Activated T-helper 2 cell treated with anti-CD3 and anti-CD28 coated beads, Interferon-gamma antibody, Interleukin-2, Interleukin-4, amounts not matched to agents 10 μg/mL and 5 μg/mL and 100 μg/mL, durations not matched to agents 14 hours and 24 hours and 36 hours (primary cell): ENCODE measurements around the gene SLC22A24. TPM values are rescaled to one million over a fixed set of nuclear protein-coding genes. Genes with fewer than 3 reads are reported as not detected.
"Not testable (repeated sequence)": the region's sequence is repeated elsewhere in the genome, so short reads cannot be mapped to it uniquely, and the experiment has no call there.

Experiments used
- DNase-seq: peaks from one replicate; pipeline ENCODE4 v3.0.0; 2021; ENCODE audit warnings: low spot score
- H3K27ac Mint-ChIP-seq: one replicate; pipeline ENCODE4 v1.8.0; 2021; ENCODE audit warnings: mixed read lengths
- H3K27me3 Mint-ChIP-seq: one replicate; pipeline ENCODE4 v1.8.0; 2021; ENCODE audit warnings: low read depth, mixed read lengths
- H3K36me3 Mint-ChIP-seq: one replicate; pipeline ENCODE4 v1.8.0; 2021; ENCODE audit warnings: low read depth, mixed read lengths
- H3K4me1 Mint-ChIP-seq: one replicate; pipeline ENCODE4 v1.8.0; 2021; ENCODE audit warnings: low read depth, mixed read lengths
- H3K4me3 Mint-ChIP-seq: one replicate; pipeline ENCODE4 v1.8.0; 2021; ENCODE audit warnings: low read depth, mild to moderate bottlenecking, moderate library complexity, mixed read lengths
- H3K9me3 Mint-ChIP-seq: one replicate; pipeline ENCODE4 v1.8.0; 2021; ENCODE audit warnings: mixed read lengths
- intact Hi-C: fragments of 100-400 bp; cut with micrococcal nuclease; formaldehyde crosslinking; loops from one replicate; pipeline ENCODE4 v1.15.1; 2023
- total RNA-seq: library from RNA; stranded (reverse); gene quantifications from 2 replicates; pipeline ENCODE4 v1.2.3, GENCODE V29; 2022

The SLC22A24 gene, protein sequence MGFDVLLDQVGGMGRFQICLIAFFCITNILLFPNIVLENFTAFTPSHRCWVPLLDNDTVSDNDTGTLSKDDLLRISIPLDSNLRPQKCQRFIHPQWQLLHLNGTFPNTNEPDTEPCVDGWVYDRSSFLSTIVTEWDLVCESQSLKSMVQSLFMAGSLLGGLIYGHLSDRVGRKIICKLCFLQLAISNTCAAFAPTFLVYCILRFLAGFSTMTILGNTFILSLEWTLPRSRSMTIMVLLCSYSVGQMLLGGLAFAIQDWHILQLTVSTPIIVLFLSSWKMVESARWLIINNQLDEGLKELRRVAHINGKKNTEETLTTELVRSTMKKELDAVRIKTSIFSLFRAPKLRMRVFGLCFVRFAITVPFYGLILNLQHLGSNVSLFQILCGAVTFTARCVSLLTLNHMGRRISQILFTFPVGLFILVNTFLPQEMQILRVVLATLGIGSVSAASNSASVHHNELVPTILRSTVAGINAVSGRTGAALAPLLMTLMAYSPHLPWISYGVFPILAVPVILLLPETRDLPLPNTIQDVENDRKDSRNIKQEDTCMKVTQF
- not detected in 2 replicates for total RNA-seq

DNA sequence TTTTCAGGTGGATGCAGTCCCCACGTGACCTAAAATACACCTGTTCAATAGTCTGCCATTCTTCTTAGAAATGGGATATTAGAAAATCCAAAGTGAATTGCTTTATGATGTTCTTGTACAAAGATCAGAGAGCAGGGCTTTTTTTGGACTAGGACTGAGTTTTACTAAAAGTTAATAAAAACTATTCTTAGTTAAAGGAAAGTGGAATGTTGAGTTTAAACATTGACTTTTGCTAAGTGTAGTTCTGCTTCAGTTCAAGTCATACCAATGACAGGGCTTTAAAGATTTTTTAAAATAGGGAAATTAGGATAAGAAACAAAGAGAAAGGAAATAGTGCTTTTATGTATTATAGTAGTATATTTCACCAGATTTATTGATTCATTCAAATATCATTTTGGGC lies at the start of gene SLC22A24:
Gene SLC22A24 (minus strand): TSS at position 101 of the 400 bp plus-strand sequence. CDS start 442 bp downstream, outside the sequence.
- no peak within 1 kb of the TSS for H3K4me3 Mint-ChIP-seq
- H3K27me3 Mint-ChIP-seq: peaks cover 4% of the 10 kb centered on the region
- H3K9me3 Mint-ChIP-seq: no peaks in the 10 kb centered on the region
- intact Hi-C loops: no loop called here
- no peaks in the 10 kb centered on the region for H3K36me3 Mint-ChIP-seq
- H3K27ac Mint-ChIP-seq: no peak within 1 kb of the TSS
- no peak for DNase-seq
- no peaks in the 10 kb centered on the region for H3K4me1 Mint-ChIP-seq

DNA sequence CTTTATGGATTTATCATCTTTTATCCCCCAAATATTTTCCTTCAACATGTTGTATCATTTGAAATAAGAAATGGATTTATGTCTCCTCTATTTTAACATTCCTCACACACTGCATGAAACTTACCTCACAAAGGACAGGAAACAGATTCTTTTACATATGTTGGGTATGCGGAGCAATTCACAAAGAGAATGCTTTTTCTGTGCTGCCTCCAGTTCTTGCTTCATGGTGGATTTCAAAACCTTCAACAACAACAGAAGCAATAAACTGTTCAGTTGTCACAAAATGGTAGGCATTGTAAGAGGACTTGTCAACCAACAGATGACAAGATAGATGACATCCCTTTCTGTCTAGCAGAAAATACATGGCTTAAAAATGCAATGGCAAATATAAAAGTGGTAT lies 36.5 kb upstream of the SLC22A24 start:
- Mint-ChIP-seq H3K27me3 (peaks cover 5% of the 10 kb centered on the region), H3K27ac (no peak overlapping the region), H3K4me3 (no peak overlapping the region), H3K36me3 (no peaks in the 10 kb centered on the region), H3K9me3 (peaks cover 6% of the 10 kb centered on the region), H3K4me1 (no peaks in the 10 kb centered on the region)
- intact Hi-C loops: no loop called here
- no peak for DNase-seq

DNA sequence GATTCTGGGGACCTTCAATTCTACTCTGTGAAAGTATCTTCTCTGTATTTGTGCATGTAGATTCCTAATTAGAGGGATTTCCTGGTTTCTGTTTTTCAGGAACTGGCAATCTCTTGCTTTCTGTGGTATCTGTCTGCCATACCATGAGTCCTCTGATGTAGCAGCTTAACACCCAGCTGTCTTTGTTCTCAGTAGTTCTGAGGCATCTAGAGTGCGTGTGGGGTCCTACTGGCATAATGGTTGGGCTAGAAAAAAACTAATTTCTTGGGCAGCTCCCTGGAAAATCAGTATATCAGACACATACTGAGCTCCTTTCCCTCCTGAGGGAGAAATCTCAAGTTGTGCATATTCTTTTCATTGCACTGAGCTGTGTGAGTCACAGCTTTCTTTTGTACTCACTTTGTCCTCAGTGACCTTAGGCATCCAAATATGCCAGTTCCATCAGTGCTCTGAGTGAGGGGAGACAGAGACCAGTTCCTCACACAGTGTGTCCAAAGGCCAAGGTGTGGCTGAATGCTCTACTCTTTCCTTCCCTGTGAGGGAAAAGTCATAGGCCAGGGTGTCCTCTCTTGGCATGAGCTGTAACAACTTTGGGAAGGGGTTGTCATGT lies 35.5 kb upstream of the SLC22A24 start:
- intact Hi-C loops: no loop called here
- Mint-ChIP-seq H3K27me3 (peaks cover 8% of the 10 kb centered on the region), H3K9me3 (peaks cover 6% of the 10 kb centered on the region), H3K36me3 (no peaks in the 10 kb centered on the region), H3K4me1 (no peaks in the 10 kb centered on the region), H3K4me3 (no peak overlapping the region), H3K27ac (no peak overlapping the region)
- no peak for DNase-seq

DNA sequence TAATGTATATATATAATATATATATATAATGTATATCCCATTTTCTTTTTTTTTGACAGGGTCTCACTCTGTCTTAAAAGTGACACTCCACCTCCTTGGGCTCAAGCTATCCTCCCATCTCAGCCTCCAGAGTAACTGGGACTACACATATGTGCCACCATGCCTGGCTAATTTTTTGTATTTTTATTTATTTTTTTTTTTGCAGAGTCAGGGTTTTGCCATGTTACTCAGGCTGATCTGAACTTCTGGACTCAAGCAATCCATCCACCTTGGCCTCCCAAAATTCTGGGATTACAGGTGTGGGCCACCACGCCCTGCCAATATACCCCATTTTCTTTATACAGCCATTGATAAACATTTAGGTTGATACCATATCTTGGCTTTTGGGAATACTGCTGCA lies 33.9 kb upstream of the SLC22A24 start:
- no peak overlapping the region for H3K4me3 Mint-ChIP-seq
- no peaks in the 10 kb centered on the region for H3K36me3 Mint-ChIP-seq
- peaks cover 6% of the 10 kb centered on the region for H3K9me3 Mint-ChIP-seq
- no peak for DNase-seq
- no peak overlapping the region for H3K27ac Mint-ChIP-seq
- no peaks in the 10 kb centered on the region for H3K4me1 Mint-ChIP-seq
- intact Hi-C loops: no loop called here
- H3K27me3 Mint-ChIP-seq: peaks cover 8% of the 10 kb centered on the region

DNA sequence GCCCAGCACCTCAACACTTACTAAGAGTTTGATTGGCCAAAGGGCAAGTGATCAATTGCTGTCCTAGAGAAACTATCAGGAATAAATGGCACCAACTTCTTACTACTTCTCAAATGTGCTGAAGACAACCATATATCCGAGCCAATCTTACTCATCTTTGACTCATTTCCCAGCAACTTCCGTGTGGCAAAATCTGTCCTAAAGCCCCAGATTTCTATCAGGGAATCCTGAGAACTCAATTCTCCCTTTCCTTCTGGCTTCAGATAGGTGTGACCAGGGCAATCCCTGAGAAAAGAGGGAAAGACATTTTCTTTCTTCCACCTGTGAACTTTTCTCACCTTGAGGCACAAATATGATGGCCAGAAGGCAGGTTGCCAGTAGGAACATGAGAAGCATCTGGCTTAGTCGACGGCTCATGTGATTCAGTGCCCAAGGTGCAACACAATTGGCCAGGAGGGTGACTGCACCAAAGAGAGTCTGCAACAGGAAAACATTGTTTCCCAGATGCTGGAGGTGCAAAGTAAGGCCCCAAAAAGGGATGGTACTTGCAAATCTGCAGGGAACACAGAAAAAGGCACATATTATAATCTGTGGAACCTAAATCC lies 21.8 kb upstream of the SLC22A24 start:
- no peaks in the 10 kb centered on the region for H3K36me3 Mint-ChIP-seq
- DNase-seq: no peak
- H3K9me3 Mint-ChIP-seq: no peaks in the 10 kb centered on the region
- H3K4me1 Mint-ChIP-seq: no peaks in the 10 kb centered on the region
- no peak overlapping the region for H3K4me3 Mint-ChIP-seq
- intact Hi-C loops: no loop called here
- no peak overlapping the region for H3K27ac Mint-ChIP-seq
- H3K27me3 Mint-ChIP-seq: peaks cover 25% of the 10 kb centered on the region

DNA sequence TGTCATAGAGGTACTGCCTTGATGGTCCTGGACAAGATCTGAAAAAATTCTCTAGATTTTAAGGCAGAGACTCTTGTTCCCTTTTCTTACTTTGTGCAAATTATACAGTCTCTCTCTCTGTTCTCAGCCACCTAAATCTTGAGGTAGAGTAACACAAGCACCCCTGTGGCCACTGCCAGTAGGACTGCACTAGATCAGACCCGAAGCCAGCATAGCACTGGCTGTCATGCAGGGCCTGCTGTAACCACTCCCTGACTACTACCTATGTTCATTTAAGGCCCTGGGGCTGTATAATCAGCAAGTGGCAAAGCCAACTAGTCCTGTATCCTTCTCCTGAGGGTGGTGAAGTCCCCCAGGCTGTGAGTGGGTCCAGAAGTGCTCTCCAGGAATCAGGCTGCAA lies 11.8 kb upstream of the SLC22A24 start:
- Mint-ChIP-seq H3K4me3 (no peak overlapping the region), H3K27ac (no peak overlapping the region), H3K4me1 (no peaks in the 10 kb centered on the region), H3K36me3 (no peaks in the 10 kb centered on the region), H3K27me3 (peaks cover 6% of the 10 kb centered on the region), H3K9me3 (no peaks in the 10 kb centered on the region)
- intact Hi-C loops: no loop called here
- no peak for DNase-seq

DNA sequence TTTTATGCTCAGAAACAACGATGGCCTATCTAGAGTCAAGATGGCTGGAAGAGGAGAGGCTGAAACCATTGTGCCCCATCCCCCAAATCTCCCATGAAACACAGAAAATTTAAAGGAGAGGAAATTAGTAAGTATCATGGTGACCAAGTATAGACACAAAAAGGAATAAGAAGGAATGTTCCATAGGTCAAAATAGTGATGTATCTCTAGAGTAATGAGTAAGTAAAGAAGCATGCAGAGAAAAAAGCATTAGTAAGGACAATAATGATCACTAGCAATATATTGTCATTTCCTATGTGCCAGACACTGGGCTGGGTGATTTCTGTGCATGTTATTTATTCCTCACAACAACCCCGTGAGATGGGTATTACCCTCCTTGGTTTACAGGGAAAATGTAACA lies 2.6 kb upstream of the SLC22A24 start:
- intact Hi-C loops: no loop called here
- H3K4me1 Mint-ChIP-seq: no peaks in the 10 kb centered on the region
- no peak overlapping the region for H3K27ac Mint-ChIP-seq
- H3K4me3 Mint-ChIP-seq: no peak overlapping the region
- peaks cover 4% of the 10 kb centered on the region for H3K27me3 Mint-ChIP-seq
- H3K9me3 Mint-ChIP-seq: no peaks in the 10 kb centered on the region
- H3K36me3 Mint-ChIP-seq: no peaks in the 10 kb centered on the region
- no peak for DNase-seq

DNA sequence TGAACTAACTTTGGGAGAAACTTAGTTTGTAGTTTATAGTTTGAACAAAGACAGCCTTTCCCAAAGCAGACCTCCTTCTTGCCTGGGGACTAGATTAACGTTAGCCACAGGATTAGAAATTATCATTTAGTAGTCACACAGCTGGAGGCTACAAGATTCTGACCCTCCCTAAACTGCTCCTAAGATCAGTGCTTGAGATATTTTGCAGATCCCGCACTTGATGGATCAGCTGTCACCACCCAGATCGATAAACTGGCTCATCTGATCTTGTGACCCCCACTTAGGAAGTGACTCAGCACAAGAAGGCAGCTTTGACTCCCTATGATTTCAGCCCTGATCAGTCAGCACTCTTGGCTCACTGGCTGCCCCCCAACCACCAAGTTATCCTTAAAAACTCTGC lies 1.6 kb downstream of the SLC22A24 start:
- H3K4me1 Mint-ChIP-seq: no peaks in the 10 kb centered on the region
- no peak overlapping the region for H3K27ac Mint-ChIP-seq
- H3K9me3 Mint-ChIP-seq: no peaks in the 10 kb centered on the region
- intact Hi-C loops: no loop called here
- no peak overlapping the region for H3K4me3 Mint-ChIP-seq
- H3K27me3 Mint-ChIP-seq: peaks cover 4% of the 10 kb centered on the region
- no peaks in the 10 kb centered on the region for H3K36me3 Mint-ChIP-seq
- no peak for DNase-seq

DNA sequence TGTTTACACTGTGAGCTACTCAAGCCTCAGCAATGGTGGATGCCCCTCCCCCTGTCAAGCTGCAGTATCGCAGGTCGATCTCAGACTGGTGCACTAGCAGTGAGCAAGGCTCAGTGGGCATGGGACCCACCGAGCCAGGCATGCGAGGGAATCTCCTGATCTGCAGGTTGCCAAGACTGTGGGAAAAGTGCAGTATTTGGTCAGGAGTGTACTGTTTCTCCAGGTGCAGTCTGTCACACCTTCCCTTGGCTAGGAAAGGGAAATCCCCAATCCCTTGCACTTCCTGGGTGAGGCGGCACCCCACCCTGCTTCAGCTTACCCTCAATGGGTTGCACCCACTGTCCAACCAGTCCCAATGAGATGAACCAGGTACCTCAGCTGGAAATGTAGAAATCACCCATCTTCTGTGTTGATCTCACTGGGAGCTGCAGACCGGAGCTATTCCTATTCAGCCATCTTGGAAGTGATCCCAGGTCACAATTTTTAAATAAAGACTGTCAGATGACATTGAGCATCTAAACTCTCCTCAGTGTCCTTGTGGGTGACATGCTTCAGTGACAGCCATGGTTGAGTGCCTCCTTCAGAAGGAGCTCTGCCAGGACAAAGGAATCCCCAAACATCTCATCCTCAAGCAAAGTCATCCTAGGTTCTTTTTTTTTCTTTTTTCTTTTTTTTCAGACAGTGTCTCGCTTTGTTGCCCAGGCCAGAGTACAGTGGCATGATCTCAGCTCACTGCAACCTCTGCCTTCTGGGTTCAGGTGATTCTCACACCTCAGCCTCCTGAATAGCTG lies 10.8 kb downstream of the SLC22A24 start:
- H3K27me3 Mint-ChIP-seq: peaks cover 3% of the 10 kb centered on the region
- no peaks in the 10 kb centered on the region for H3K36me3 Mint-ChIP-seq
- H3K4me1 Mint-ChIP-seq: no peaks in the 10 kb centered on the region
- H3K27ac Mint-ChIP-seq: no peak overlapping the region
- no peak for DNase-seq
- H3K4me3 Mint-ChIP-seq: no peak overlapping the region
- intact Hi-C loops: no loop called here
- H3K9me3 Mint-ChIP-seq: peaks cover 6% of the 10 kb centered on the region

DNA sequence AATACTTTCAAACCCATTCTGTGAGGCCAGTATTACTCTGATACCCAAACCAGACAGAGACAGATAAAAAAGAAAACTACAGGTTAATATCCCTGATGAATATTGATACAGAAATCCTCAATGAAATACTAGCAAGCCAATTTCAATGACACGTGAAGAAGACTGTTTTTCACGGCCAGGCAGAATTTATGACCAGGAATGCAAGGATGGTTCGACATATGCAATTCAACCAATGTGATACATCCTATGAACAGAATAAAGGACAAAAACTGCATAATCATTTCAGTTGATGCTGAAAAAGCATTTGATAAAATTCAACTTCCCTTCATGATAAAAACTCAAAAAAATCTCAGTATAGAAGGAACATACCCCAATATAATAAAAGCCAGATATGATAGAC lies 44.5 kb downstream of the SLC22A24 start:
- Mint-ChIP-seq H3K27ac (no peak overlapping the region), H3K9me3 (peaks cover 27% of the 10 kb centered on the region), H3K4me1 (no peaks in the 10 kb centered on the region), H3K36me3 (no peaks in the 10 kb centered on the region), H3K4me3 (no peak overlapping the region), H3K27me3 (no peaks in the 10 kb centered on the region)
- no peak for DNase-seq
- intact Hi-C loops: no loop called here

DNA sequence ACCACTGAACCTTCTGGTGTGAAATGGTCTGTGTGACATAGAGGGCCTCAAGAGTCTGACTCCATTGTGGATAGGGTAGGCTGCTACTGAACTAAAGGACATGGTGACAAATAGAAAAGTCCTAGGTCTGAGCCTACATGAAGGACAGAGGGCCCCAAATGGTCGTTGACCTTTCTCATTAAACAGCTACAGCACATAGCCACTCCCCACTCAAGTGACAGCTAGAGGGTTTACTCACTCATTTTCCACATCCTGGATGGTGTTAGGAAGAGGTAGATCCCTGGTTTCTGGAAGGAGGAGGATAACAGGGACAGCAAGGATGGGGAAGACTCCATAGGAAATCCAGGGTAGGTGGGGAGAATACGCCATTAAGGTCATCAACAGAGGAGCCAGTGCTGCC lies 63.3 kb downstream of the SLC22A24 start:
- Mint-ChIP-seq H3K27me3 (peaks cover 11% of the 10 kb centered on the region), H3K4me1 (no peaks in the 10 kb centered on the region), H3K36me3 (no peaks in the 10 kb centered on the region), H3K27ac (no peak overlapping the region), H3K9me3 (no peaks in the 10 kb centered on the region), H3K4me3 (no peak overlapping the region)
- intact Hi-C loops: no loop called here
- DNase-seq: no peak

DNA sequence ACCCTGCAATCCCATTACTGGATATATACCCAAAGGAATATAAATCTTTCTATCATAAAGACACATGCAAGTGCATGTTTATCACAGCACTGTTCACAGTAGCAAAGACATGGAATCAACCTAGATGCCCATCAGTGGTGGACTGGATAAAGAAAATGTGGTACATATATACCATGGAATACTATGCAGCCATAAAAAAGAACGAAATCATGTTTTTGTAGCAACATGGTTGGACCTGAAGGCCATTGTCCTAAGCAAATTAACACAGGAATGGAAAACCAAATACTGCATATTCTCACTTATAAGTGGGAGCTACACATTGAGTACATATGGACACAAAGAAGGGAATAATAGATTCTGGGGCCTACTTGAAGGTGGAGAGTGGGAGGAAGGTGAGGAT lies 97.8 kb downstream of the SLC22A24 start:
- DNase-seq, H3K4me3 Mint-ChIP-seq, H3K4me1 Mint-ChIP-seq, H3K36me3 Mint-ChIP-seq, intact Hi-C loops, H3K27ac Mint-ChIP-seq: not testable (repeated sequence)
- H3K27me3 Mint-ChIP-seq: peaks cover 21% of the 10 kb centered on the region
- H3K9me3 Mint-ChIP-seq: peaks cover 11% of the 10 kb centered on the region
